ENCODE results near the gene CBLN1. TPM values are rescaled to one million over a fixed set of nuclear protein-coding genes. Genes with fewer than 3 reads are reported as not detected.
A peak's percentile ranks its signal among the peaks of the same experiment; 100 is the strongest.
"Not testable (repeated sequence)": the region's sequence is repeated elsewhere in the genome, so short reads cannot be mapped to it uniquely, and the experiment has no call there.

Gene CBLN1
- total RNA-seq, 2 donors from 2014 or later, result not detected

DNA sequence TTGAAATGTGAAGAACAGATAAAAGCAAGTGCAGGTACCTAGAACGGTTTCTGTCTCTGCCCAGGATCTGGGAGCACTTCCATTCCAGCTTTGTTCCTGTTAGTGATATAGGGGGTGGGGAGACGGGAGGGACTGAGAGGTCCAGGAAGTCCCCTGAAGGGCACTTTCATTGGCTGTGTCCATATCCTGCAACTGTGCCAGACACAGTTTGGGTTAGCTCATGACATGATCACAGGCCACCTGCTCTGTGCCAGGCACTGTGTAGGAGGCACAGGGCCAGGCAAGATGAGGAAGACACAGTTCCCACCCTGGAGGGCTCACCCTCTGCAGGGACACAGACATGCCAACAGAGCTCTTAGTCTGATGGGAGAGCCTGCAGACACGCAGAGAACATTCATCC lies 7.9 kb downstream of the CBLN1 start:
- Mint-ChIP-seq H3K9me3 (peaks cover 3% of the 10 kb centered on the region), H3K4me3 (no peak overlapping the region), H3K4me1 (ENCODE audit: low read depth in 2 of 2) (no peaks in the 10 kb centered on the region), H3K36me3 (no peaks in the 10 kb centered on the region), H3K27ac (no peak overlapping the region), H3K27me3 (peaks cover 43 to 47% of the 10 kb centered on the region in 2 donors)
- ATAC-seq, result peak in 1 of 2 donors; percentile 11
- DNase-seq (ENCODE audit: low spot score), result no peak

DNA sequence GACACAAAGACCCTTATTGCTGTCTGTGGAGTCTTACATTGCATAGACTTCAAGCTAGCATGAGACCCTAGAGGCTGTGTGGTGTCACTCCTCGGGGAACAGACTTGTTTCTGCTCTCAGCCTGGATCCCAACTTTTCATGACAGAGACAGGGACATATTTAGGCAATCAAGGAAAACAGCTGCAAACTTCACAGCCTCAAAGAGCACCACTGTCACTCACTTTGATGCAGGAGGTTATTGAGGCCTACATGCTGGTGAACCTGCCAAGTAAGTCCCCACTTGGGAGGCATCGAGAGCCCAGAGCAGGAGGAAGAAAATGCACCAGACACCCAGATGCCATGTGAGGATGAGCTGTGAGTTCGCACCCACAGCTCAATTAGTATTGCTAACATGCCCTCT lies 10.3 kb downstream of the CBLN1 start:
- ATAC-seq, result no peak
- no peak overlapping the region for H3K4me3 Mint-ChIP-seq
- peaks cover 28 to 35% of the 10 kb centered on the region in 2 donors for H3K27me3 Mint-ChIP-seq
- no peaks in the 10 kb centered on the region for H3K36me3 Mint-ChIP-seq
- no peak for DNase-seq (ENCODE audit: low spot score)
- peaks cover 2% of the 10 kb centered on the region for H3K9me3 Mint-ChIP-seq
- H3K27ac Mint-ChIP-seq, result no peak overlapping the region
- H3K4me1 Mint-ChIP-seq (ENCODE audit: low read depth in 2 of 2), result no peaks in the 10 kb centered on the region

DNA sequence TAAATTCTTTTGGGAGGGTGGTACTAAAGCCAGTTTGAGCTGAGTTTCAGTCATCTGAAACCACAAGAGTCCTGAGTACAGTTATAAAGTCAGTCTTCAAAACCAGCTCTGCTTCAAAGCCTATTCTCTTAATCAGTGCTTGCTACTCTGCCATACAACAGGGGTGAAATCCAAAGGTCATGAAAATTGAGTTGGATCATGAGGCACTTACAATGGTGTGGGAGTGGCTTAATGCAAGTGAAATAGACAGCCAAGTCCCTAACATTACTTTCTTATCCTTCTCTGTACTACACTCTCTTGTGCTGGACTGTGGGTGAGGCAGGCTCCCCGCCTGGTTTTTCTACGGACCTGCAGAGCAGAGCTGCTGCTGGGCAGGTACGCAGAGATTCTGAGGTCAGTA lies 12.4 kb downstream of the CBLN1 start:
- ATAC-seq, result no peak
- Mint-ChIP-seq H3K36me3 (no peaks in the 10 kb centered on the region), H3K9me3 (no peaks in the 10 kb centered on the region), H3K27ac (no peak overlapping the region), H3K4me1 (ENCODE audit: low read depth in 2 of 2) (no peaks in the 10 kb centered on the region), H3K4me3 (no peak overlapping the region), H3K27me3 (peaks cover 15 to 28% of the 10 kb centered on the region in 2 donors)
- no peak for DNase-seq (ENCODE audit: low spot score)

- no peaks in the 10 kb centered on the region for H3K9me3 Mint-ChIP-seq
- DNase-seq (ENCODE audit: low spot score), result no peak
- H3K27me3 Mint-ChIP-seq, result peaks cover 11 to 23% of the 10 kb centered on the region in 2 donors
- no peak for ATAC-seq
- H3K4me3 Mint-ChIP-seq, result no peak overlapping the region
- no peaks in the 10 kb centered on the region for H3K36me3 Mint-ChIP-seq
- no peak overlapping the region for H3K27ac Mint-ChIP-seq
- no peaks in the 10 kb centered on the region for H3K4me1 Mint-ChIP-seq (ENCODE audit: low read depth in 2 of 2)
Observed at GRCh38 chr16:49268667-49269066, 13.0 kb downstream of the CBLN1 start.

DNA sequence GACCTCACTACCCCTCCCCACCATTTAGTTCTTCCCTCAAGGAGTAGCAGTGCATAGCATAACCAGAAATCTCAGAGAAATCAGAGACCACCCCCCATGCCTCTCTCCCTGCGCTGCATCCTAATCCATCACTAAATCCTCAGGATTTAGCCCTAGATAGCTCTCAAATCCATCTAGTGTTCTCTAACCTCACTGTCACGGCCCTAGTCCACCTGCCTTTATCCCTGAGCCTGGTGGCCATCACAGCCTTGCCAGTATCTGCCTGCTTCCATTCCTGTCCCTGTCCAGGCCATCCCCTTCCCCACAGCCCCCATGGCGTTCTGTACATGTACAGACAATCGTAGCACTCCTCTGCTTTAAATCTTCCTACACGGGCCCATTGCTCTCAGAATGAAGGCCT lies 19.1 kb downstream of the CBLN1 start:
- DNase-seq (ENCODE audit: low spot score), result no peak
- Mint-ChIP-seq H3K27me3 (peaks cover 4 to 9% of the 10 kb centered on the region in 2 donors), H3K27ac (no peak overlapping the region), H3K36me3 (no peaks in the 10 kb centered on the region), H3K4me1 (ENCODE audit: low read depth in 2 of 2) (no peaks in the 10 kb centered on the region), H3K9me3 (peaks cover 4% of the 10 kb centered on the region), H3K4me3 (no peak overlapping the region)
- ATAC-seq, result no peak

GRCh38 chr16:49261930-49262329 lies 19.7 kb downstream of the CBLN1 start:
- DNase-seq (ENCODE audit: low spot score) (no peak), ATAC-seq (peak in 1 of 2 donors; percentile 40)
- no peaks in the 10 kb centered on the region for H3K4me1 Mint-ChIP-seq (ENCODE audit: low read depth in 2 of 2)
- no peak overlapping the region for H3K4me3 Mint-ChIP-seq
- no peak overlapping the region for H3K27ac Mint-ChIP-seq
- H3K36me3 Mint-ChIP-seq, result no peaks in the 10 kb centered on the region
- H3K9me3 Mint-ChIP-seq, result peaks cover 4% of the 10 kb centered on the region
- H3K27me3 Mint-ChIP-seq, result peaks cover 4% of the 10 kb centered on the region in 2 donors

DNA sequence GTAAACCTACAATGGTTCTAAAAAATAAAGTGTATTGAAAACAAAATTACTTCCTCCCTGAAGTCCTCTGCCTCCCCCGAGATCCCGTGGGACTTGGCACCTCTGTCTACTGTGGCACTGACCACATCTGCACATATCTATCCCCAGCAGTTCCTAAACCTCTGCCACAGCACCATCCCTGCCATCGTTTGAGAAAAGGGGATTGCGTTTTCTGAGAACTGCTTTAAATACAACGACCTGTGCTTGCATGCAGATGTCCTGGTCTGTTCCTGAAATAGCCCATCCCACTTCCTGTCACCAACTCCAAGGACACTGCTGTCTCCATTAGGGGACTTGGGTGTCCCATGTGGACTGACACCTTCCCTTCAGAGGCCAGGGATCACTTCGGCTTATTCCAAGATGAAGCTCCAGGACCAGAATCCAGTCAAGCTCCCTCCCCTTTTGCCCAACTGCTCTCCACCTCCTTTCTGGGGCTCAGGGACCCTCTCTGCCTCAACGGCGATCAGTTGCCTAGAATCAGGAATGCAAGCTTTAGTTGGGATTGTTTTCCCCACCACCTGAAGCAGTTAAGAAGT lies 20.6 kb downstream of the CBLN1 start:
- Mint-ChIP-seq H3K27me3 (peaks cover 4 to 8% of the 10 kb centered on the region in 2 donors), H3K4me3 (no peak overlapping the region), H3K4me1 (ENCODE audit: low read depth in 2 of 2) (no peaks in the 10 kb centered on the region), H3K9me3 (peaks cover 4% of the 10 kb centered on the region), H3K36me3 (no peaks in the 10 kb centered on the region), H3K27ac (no peak overlapping the region)
- DNase-seq (ENCODE audit: low spot score) (no peak), ATAC-seq (no peak)

- peaks cover 12% of the 10 kb centered on the region for H3K9me3 Mint-ChIP-seq
- no peak for ATAC-seq
Observed at GRCh38 chr16:49260253-49260652, 21.4 kb downstream of the CBLN1 start.

GRCh38 chr16:49259330-49259729 lies 22.3 kb downstream of the CBLN1 start:
- no peak overlapping the region for H3K4me3 Mint-ChIP-seq
- no peak for DNase-seq (ENCODE audit: low spot score)
- peaks cover 13% of the 10 kb centered on the region for H3K9me3 Mint-ChIP-seq
- peaks cover 13 to 23% of the 10 kb centered on the region in 2 donors for H3K27me3 Mint-ChIP-seq
- no peaks in the 10 kb centered on the region for H3K36me3 Mint-ChIP-seq
- no peak for ATAC-seq
- no peak overlapping the region for H3K27ac Mint-ChIP-seq
- no peaks in the 10 kb centered on the region for H3K4me1 Mint-ChIP-seq (ENCODE audit: low read depth in 2 of 2)

More at GRCh38 chr16:49260253-49260652, 21.4 kb downstream of the CBLN1 start:
- DNase-seq (ENCODE audit: low spot score), result no peak
- Mint-ChIP-seq H3K4me3 (no peak overlapping the region), H3K27me3 (peaks cover 11 to 16% of the 10 kb centered on the region in 2 donors), H3K36me3 (no peaks in the 10 kb centered on the region), H3K4me1 (ENCODE audit: low read depth in 2 of 2) (no peaks in the 10 kb centered on the region), H3K27ac (no peak overlapping the region)

GRCh38 chr16:49250689-49251088 lies 30.9 kb downstream of the CBLN1 start:
- Mint-ChIP-seq H3K4me3 (no peak overlapping the region), H3K27ac (no peak overlapping the region), H3K9me3 (peaks cover 9% of the 10 kb centered on the region), H3K4me1 (ENCODE audit: low read depth in 2 of 2) (no peaks in the 10 kb centered on the region), H3K27me3 (peaks cover 13 to 16% of the 10 kb centered on the region in 2 donors), H3K36me3 (no peaks in the 10 kb centered on the region)
- no peak for ATAC-seq
- DNase-seq (ENCODE audit: low spot score), result no peak

- no peak for ATAC-seq
Observed at GRCh38 chr16:49248227-49248626, 33.4 kb downstream of the CBLN1 start.

GRCh38 chr16:49236216-49236615 lies 45.4 kb downstream of the CBLN1 start:
- H3K9me3 Mint-ChIP-seq, result peaks cover 3% of the 10 kb centered on the region
- H3K27ac Mint-ChIP-seq, result no peak overlapping the region
- H3K4me1 Mint-ChIP-seq (ENCODE audit: low read depth in 2 of 2), result no peaks in the 10 kb centered on the region
- H3K27me3 Mint-ChIP-seq, result no peaks in the 10 kb centered on the region
- H3K36me3 Mint-ChIP-seq, result no peaks in the 10 kb centered on the region
- ATAC-seq (no peak), DNase-seq (ENCODE audit: low spot score) (no peak)
- no peak overlapping the region for H3K4me3 Mint-ChIP-seq

More at GRCh38 chr16:49248227-49248626, 33.4 kb downstream of the CBLN1 start:
- H3K9me3 Mint-ChIP-seq, result no peaks in the 10 kb centered on the region
- H3K4me3 Mint-ChIP-seq, result no peak overlapping the region
- H3K27ac Mint-ChIP-seq, result no peak overlapping the region
- DNase-seq (ENCODE audit: low spot score), result no peak
- H3K4me1 Mint-ChIP-seq (ENCODE audit: low read depth in 2 of 2), result no peaks in the 10 kb centered on the region
- no peaks in the 10 kb centered on the region for H3K36me3 Mint-ChIP-seq
- H3K27me3 Mint-ChIP-seq, result peaks cover 0 to under 1% of the 10 kb centered on the region in 2 donors

DNA sequence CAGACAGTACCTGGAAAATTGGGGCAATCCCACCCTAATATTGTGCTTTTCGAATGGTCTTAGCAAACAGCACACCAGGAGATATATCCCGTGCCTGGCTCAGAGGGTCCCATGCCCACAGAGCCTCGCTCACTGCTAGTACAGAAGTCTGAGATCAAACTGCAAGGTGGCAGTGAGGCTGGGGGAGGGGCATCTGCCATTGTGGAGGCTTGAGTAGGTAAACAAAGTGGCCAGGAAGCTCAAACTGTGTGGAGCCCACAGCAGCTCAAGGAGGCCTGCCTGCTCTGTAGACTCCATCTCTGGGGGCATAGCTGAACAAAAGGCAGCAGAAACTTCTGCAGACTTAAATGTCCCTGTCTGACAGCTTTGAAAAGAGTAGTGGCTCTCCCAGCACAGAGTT lies 53.3 kb downstream of the CBLN1 start:
- not testable (repeated sequence) for DNase-seq (ENCODE audit: low spot score); H3K36me3 Mint-ChIP-seq; H3K9me3 Mint-ChIP-seq; H3K4me3 Mint-ChIP-seq; H3K4me1 Mint-ChIP-seq (ENCODE audit: low read depth in 2 of 2); H3K27ac Mint-ChIP-seq; ATAC-seq
- H3K27me3 Mint-ChIP-seq, result peaks cover 2 to 11% of the 10 kb centered on the region in 2 donors

Measured in natural killer cell treated with Interleukin-12 subunit alpha and Interleukin-12 subunit beta and Interleukin-15 and Interleukin-18, amount 100 ng/mL, for 72 hours (primary cell).